Osteoblast (primary cell): Measurements from ENCODE around the gene CES4A. TPM values are rescaled to one million over a fixed set of nuclear protein-coding genes. Genes with fewer than 3 reads are reported as not detected.

Experiments used
- DNase-seq: peaks from one replicate; pipeline ENCODE4 v3.0.0; 2011; ENCODE audit warnings: low spot score, mixed read lengths; ENCODE audit not compliant: insufficient read length; ENCODE audit errors: missing footprints
- H2AFZ ChIP-seq: 2 replicates; pipeline ENCODE4 v1.6.0; 2011; ENCODE audit warnings: mild to moderate bottlenecking, low read length
- H3K27ac ChIP-seq: 2 replicates; pipeline ENCODE4 v1.5.1; 2011; ENCODE audit warnings: mild to moderate bottlenecking, low read depth, low read length, moderate library complexity
- H3K27me3 ChIP-seq: 2 replicates; pipeline ENCODE4 v1.6.0; 2012; ENCODE audit warnings: mild to moderate bottlenecking, control low read depth, inconsistent platforms, low read length, moderate library complexity; ENCODE audit not compliant: insufficient read depth
- H3K36me3 ChIP-seq: 2 replicates; pipeline ENCODE4 v1.5.1; 2011; ENCODE audit warnings: mild to moderate bottlenecking, low read length, control low read depth, moderate library complexity; ENCODE audit not compliant: insufficient read depth
- H3K4me1 ChIP-seq: 2 replicates; pipeline ENCODE4 v1.5.1; 2011; ENCODE audit warnings: mild to moderate bottlenecking, low read length, control low read depth, moderate library complexity; ENCODE audit not compliant: insufficient read depth
- H3K4me2 ChIP-seq: 2 replicates; pipeline ENCODE4 v1.6.0; 2011; ENCODE audit warnings: mild to moderate bottlenecking, low read length; ENCODE audit not compliant: insufficient read depth
- H3K4me3 ChIP-seq: fragments of 200-600 bp; sonication (generic); 3 replicates; pipeline ENCODE4 v1.5.1; 2012; ENCODE audit warnings: mild to moderate bottlenecking, low read length, inconsistent platforms; ENCODE audit not compliant: insufficient read depth
- H3K79me2 ChIP-seq: 2 replicates; pipeline ENCODE4 v1.6.0; 2012; ENCODE audit warnings: mild to moderate bottlenecking, low read length, control low read depth, inconsistent platforms; ENCODE audit not compliant: insufficient read depth
- H3K9me3 ChIP-seq: 2 replicates; pipeline ENCODE4 v1.5.1; 2011; ENCODE audit warnings: low read depth, low read length, control low read depth
- H4K20me1 ChIP-seq: 2 replicates; pipeline ENCODE4 v1.6.0; 2012; ENCODE audit warnings: mild to moderate bottlenecking, low read length, control low read depth; ENCODE audit not compliant: insufficient read depth
- total RNA-seq: library from RNA; depleted of rRNA; stranded (reverse); fragments of >200 nt; gene quantifications from 2 replicates; pipeline ENCODE4 v1.2.3, GENCODE V29; 2012
- TF ChIP-seq, protein P1 (sequence below): IDR thresholded peaks from 2 replicates; pipeline ENCODE4 v1.5.1; 2011; ENCODE audit warnings: mild to moderate bottlenecking, low read depth, low read length, moderate library complexity; ENCODE audit errors: extremely low read depth

CES4A gene
- total RNA-seq, 1 donor = 1.8 TPM

DNA sequence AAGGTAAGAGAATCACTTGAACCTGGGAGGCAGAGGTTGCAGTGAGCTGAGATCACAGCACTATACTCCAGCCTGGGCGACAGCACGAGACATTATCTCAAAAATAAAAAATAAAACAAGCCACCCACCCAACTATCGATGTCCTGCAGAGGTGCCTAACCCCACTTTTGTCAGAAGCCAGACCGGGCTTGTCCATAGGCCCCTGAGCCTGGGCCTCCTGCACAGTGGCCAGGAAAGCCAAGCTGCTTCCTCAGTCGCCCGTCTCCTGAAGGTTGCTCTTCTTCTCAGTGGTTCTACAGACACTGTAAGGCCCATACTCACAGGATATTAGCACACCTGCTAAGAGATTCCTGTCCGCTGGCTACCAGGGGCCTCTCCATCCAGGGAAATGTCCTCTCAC, 41.8 kb upstream of the CES4A start:
- Histone ChIP-seq H3K27me3 (peaks cover 18% of the 10 kb centered on the region), H3K4me2 (no peak overlapping the region), H3K79me2 (no peaks in the 10 kb centered on the region), H3K4me1 (peaks cover 5% of the 10 kb centered on the region), H2AFZ (no peak overlapping the region), H4K20me1 (peaks cover 2% of the 10 kb centered on the region), H3K36me3 (peaks cover 23% of the 10 kb centered on the region), H3K27ac (no peak overlapping the region), H3K4me3 (no peak overlapping the region), H3K9me3 (peaks cover 5% of the 10 kb centered on the region)
- TF ChIP-seq, protein P1, sequence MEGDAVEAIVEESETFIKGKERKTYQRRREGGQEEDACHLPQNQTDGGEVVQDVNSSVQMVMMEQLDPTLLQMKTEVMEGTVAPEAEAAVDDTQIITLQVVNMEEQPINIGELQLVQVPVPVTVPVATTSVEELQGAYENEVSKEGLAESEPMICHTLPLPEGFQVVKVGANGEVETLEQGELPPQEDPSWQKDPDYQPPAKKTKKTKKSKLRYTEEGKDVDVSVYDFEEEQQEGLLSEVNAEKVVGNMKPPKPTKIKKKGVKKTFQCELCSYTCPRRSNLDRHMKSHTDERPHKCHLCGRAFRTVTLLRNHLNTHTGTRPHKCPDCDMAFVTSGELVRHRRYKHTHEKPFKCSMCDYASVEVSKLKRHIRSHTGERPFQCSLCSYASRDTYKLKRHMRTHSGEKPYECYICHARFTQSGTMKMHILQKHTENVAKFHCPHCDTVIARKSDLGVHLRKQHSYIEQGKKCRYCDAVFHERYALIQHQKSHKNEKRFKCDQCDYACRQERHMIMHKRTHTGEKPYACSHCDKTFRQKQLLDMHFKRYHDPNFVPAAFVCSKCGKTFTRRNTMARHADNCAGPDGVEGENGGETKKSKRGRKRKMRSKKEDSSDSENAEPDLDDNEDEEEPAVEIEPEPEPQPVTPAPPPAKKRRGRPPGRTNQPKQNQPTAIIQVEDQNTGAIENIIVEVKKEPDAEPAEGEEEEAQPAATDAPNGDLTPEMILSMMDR = no peak
- no peak for DNase-seq

- Histone ChIP-seq H3K4me2 (no peak overlapping the region), H3K79me2 (no peaks in the 10 kb centered on the region), H4K20me1 (peaks cover 2% of the 10 kb centered on the region), H3K36me3 (peaks cover 19% of the 10 kb centered on the region), H2AFZ (peak overlapping the region; percentile 44), H3K4me1 (peaks cover 5% of the 10 kb centered on the region), H3K27ac (no peak overlapping the region), H3K4me3 (no peak overlapping the region), H3K27me3 (peaks cover 18% of the 10 kb centered on the region), H3K9me3 (peaks cover 5% of the 10 kb centered on the region)
- TF ChIP-seq, protein P1 = no peak
- DNase-seq = no peak
These were observed 41.5 kb upstream of the CES4A start for GRCh38 chr16:66946974-66947301.

- TF ChIP-seq, protein P1 = peak; percentile 96
- H3K36me3 ChIP-seq = peaks cover 14% of the 10 kb centered on the region
- H3K27me3 ChIP-seq = peaks cover 18% of the 10 kb centered on the region
- peaks cover 5% of the 10 kb centered on the region for H3K4me1 ChIP-seq
- peak overlapping the region; percentile 79 for H3K4me2 ChIP-seq
- peaks cover 2% of the 10 kb centered on the region for H4K20me1 ChIP-seq
- peak overlapping the region; percentile 89 for H2AFZ ChIP-seq
- peak overlapping the region; percentile 75 for H3K4me3 ChIP-seq
- no peaks in the 10 kb centered on the region for H3K79me2 ChIP-seq
- peaks cover 5% of the 10 kb centered on the region for H3K9me3 ChIP-seq
- peak; percentile 98 for DNase-seq
- H3K27ac ChIP-seq = no peak overlapping the region
These were observed 40.9 kb upstream of the CES4A start for GRCh38 chr16:66947302-66948065.

GRCh38 chr16:66948134-66948836, 40.1 kb upstream of the CES4A start:
- no peak overlapping the region for H3K27ac ChIP-seq
- peaks cover 18% of the 10 kb centered on the region for H3K27me3 ChIP-seq
- H3K9me3 ChIP-seq = peaks cover 5% of the 10 kb centered on the region
- peaks cover 1% of the 10 kb centered on the region for H4K20me1 ChIP-seq
- H3K4me2 ChIP-seq = peak overlapping the region; percentile 79
- TF ChIP-seq, protein P1 = no peak
- peak overlapping the region; percentile 89 for H2AFZ ChIP-seq
- H3K36me3 ChIP-seq = peaks cover 6% of the 10 kb centered on the region
- peaks cover 5% of the 10 kb centered on the region for H3K4me1 ChIP-seq
- peak overlapping the region; percentile 75 for H3K4me3 ChIP-seq
- peak; percentile 82 for DNase-seq
- H3K79me2 ChIP-seq = no peaks in the 10 kb centered on the region
